K562 (cell line): ENCODE results near the gene OR2L5. TPM values are rescaled to one million over a fixed set of nuclear protein-coding genes. Genes with fewer than 3 reads are reported as not detected.

Experiments used
- CBFA2T3 ChIP-seq: fragments of 450-650 bp; IDR thresholded peaks from 2 replicates; pipeline ENCODE4 v1.6.1; 2017
- ETV1 ChIP-seq: fragments of 450-650 bp; conservative IDR thresholded peaks from 2 replicates; pipeline ENCODE4 v1.6.1; 2016; ENCODE audit warnings: missing genetic modification characterization, control low read depth, low read depth, missing compliant biosample characterization
- HDAC3 ChIP-seq: fragments of 450-650 bp; IDR thresholded peaks from 2 replicates; pipeline ENCODE4 v1.6.1; 2018; ENCODE audit warnings: borderline replicate concordance, mild to moderate bottlenecking, moderate library complexity; ENCODE audit not compliant: partially characterized antibody
- NFYB ChIP-seq: IDR thresholded peaks from 2 replicates; pipeline ENCODE4 v1.6.1; 2011; ENCODE audit warnings: mild to moderate bottlenecking, moderate library complexity; ENCODE audit not compliant: insufficient read length; ENCODE audit errors: extremely low read depth
- SRF ChIP-seq, 2 experiments: fragments of 250-450, 450-650 bp in 1 of 2; sonication (Bioruptor Pico) in 1 of 2; sonication (generic) in 1 of 2; formaldehyde crosslinking; IDR thresholded peaks; 2 replicates each; pipeline versions ENCODE4 v1.5.0 to v1.5.1; 2020 to 2022; ENCODE audit warnings: mild to moderate bottlenecking in 1 of 2, missing genetic modification reagents in 1 of 2
- TRIM28 ChIP-seq: fragments of 450-650 bp; IDR thresholded peaks from 2 replicates; pipeline ENCODE4 v1.6.1; 2017
- ZBTB17 ChIP-seq: fragments of 450-650 bp; formaldehyde crosslinking; IDR thresholded peaks from 2 replicates; pipeline ENCODE4 v1.4.0; 2020; ENCODE audit warnings: mild to moderate bottlenecking
- ZNF766 ChIP-seq: fragments of 200-800 bp; sonication (Bioruptor generic); conservative IDR thresholded peaks from 2 replicates; pipeline ENCODE4 v1.6.1; 2016; ENCODE audit warnings: missing genetic modification characterization, missing compliant biosample characterization
- polyA plus RNA-seq, 8 experiments: library from polyadenylated mRNA; depleted of rRNA in 4 of 8; stranded (reverse) in 5 of 8; unstranded in 3 of 8; fragments of >200 nt; fragmentation: Nextera tagmentation in 2 of 8; fragmentation: Illumina TruSeq in 1 of 8; extraction: Ambion mirVana in 2 of 8; extraction: Trizol in 1 of 8; gene quantifications; 2 replicates each; pipeline versions ENCODE4 v1.2.1 to v1.2.3, GENCODE V29; 2011 to 2014; ENCODE audit warnings: inconsistent platforms in 1 of 8, missing spikeins in 1 of 8
- total RNA-seq, 7 experiments: library from RNA; depleted of rRNA in 6 of 7; stranded (reverse); fragments of >200 nt in 6 of 7; fragmentation: Illumina TruSeq in 2 of 7; extraction: Trizol in 2 of 7; gene quantifications; 2 replicates each; pipeline versions ENCODE4 v1.2.1 to v1.2.3, GENCODE V29; 2011 to 2021; ENCODE audit warnings: low replicate concordance in 1 of 7
- TF ChIP-seq, protein P1 (sequence below), 2 experiments: fragments of 450-650 bp; IDR thresholded peaks; 2 replicates each; pipeline ENCODE4 v1.6.1; 2018; ENCODE audit warnings: mild to moderate bottlenecking in 2 of 2, low read depth in 1 of 2; ENCODE audit not compliant: partially characterized antibody in 2 of 2

The OR2L5 gene
- total and polyA plus RNA-seq, 9 of the 15 experiments (the other 6 are each of a cell fraction or from before 2014, with no cell fraction given), result 0.03 TPM; not detected in 8

DNA sequence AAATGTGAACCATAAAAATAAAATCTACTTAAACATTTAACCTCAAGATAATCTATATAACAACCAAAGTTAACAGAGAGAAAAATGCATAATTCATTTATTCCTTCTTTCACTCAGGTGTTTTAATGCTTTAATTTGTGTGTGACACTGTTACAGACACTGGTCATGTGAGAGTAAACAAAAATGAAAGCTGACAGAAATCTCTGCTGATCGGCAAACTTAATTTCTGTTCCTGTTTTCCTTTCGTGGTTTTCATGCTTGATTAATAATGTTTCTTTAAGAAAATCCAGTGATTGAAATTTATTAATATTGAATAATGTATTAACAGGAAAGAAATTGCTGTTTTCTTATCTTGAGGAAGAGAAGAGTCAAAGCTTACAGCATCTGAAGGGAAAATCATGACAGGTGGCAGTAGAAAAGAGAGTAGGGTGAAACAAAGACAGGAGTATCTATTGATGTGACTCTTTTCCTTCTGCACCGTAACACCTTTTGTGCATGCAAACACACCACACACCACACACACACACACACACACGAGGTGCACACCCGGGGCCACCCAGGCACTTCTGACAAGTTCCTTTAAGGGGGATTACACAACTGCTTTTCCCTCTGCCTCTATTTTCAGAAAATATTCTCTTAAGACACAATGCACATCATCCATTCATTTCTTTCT, 46.8 kb upstream of the OR2L5 start (continued):
- TF ChIP-seq, protein P1, sequence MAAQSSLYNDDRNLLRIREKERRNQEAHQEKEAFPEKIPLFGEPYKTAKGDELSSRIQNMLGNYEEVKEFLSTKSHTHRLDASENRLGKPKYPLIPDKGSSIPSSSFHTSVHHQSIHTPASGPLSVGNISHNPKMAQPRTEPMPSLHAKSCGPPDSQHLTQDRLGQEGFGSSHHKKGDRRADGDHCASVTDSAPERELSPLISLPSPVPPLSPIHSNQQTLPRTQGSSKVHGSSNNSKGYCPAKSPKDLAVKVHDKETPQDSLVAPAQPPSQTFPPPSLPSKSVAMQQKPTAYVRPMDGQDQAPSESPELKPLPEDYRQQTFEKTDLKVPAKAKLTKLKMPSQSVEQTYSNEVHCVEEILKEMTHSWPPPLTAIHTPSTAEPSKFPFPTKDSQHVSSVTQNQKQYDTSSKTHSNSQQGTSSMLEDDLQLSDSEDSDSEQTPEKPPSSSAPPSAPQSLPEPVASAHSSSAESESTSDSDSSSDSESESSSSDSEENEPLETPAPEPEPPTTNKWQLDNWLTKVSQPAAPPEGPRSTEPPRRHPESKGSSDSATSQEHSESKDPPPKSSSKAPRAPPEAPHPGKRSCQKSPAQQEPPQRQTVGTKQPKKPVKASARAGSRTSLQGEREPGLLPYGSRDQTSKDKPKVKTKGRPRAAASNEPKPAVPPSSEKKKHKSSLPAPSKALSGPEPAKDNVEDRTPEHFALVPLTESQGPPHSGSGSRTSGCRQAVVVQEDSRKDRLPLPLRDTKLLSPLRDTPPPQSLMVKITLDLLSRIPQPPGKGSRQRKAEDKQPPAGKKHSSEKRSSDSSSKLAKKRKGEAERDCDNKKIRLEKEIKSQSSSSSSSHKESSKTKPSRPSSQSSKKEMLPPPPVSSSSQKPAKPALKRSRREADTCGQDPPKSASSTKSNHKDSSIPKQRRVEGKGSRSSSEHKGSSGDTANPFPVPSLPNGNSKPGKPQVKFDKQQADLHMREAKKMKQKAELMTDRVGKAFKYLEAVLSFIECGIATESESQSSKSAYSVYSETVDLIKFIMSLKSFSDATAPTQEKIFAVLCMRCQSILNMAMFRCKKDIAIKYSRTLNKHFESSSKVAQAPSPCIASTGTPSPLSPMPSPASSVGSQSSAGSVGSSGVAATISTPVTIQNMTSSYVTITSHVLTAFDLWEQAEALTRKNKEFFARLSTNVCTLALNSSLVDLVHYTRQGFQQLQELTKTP (IDR thresholded peaks at IDR 0.05; ENCODE audit: low read depth in 1 of 2, partially characterized antibody in 2 of 2), result no peak
- TF ChIP-seq ZNF766 (CRISPR knock-in tag) (no peak), CBFA2T3 (no peak), SRF (CRISPR knock-in tag; IDR thresholded peaks at IDR 0.05) (no peak), NFYB (no peak), TRIM28 (no peak), HDAC3 (no peak), ZBTB17 (no peak), ETV1 (tag) (no peak)
